K562 (cell line): Measurements from ENCODE around the gene ZDHHC19. TPM values are rescaled to one million over a fixed set of nuclear protein-coding genes. Genes with fewer than 3 reads are reported as not detected.

Source experiments
- ESRRB ChIP-seq: fragments of 250-450 bp; sonication (Bioruptor Pico); IDR thresholded peaks from 2 replicates; pipeline ENCODE4 v1.5.0; 2020; ENCODE audit warnings: mild to moderate bottlenecking, moderate library complexity, borderline replicate concordance
- ETV6 ChIP-seq, 3 experiments: fragments of 150-350 bp in 1 of 3; sonication (generic) in 1 of 3; formaldehyde crosslinking in 1 of 3; IDR thresholded peaks; 2 replicates each; pipeline versions ENCODE4 v1.6.1 to v1.8.0; 2014 to 2022; ENCODE audit warnings: borderline replicate concordance in 2 of 3, low read depth in 2 of 3, antibody characterized with exemption in 1 of 3, low read length in 1 of 3, mild to moderate bottlenecking in 1 of 3, missing genetic modification reagents in 1 of 3
- GMEB1 ChIP-seq: fragments of 250-450 bp; sonication (Bioruptor Pico); IDR thresholded peaks from 2 replicates; pipeline ENCODE4 v1.4.0; 2020; ENCODE audit warnings: mild to moderate bottlenecking
- HDAC8 ChIP-seq: fragments of 450-650 bp; IDR thresholded peaks from 2 replicates; pipeline ENCODE4 v1.6.1; 2016; ENCODE audit warnings: mild to moderate bottlenecking, missing genetic modification characterization, moderate library complexity, missing compliant biosample characterization
- HNRNPK ChIP-seq: fragments of 200-400 bp; formaldehyde crosslinking; IDR thresholded peaks from one replicate; pipeline ENCODE4 v1.6.1; 2018; ENCODE audit warnings: mild to moderate bottlenecking, low read depth, low read length; ENCODE audit not compliant: poor library complexity, severe bottlenecking
- HNRNPUL1 ChIP-seq: fragments of 200-400 bp; formaldehyde crosslinking; IDR thresholded peaks from 2 replicates; pipeline ENCODE4 v1.6.1; 2017; ENCODE audit warnings: low read length
- KDM4B ChIP-seq, 2 experiments: fragments of 450-650 bp in 1 of 2; sonication (generic) in 1 of 2; IDR thresholded peaks; 2 replicates each; pipeline ENCODE4 v1.6.1; 2016 to 2017; ENCODE audit warnings: borderline replicate concordance in 2 of 2, antibody characterized with exemption in 1 of 2, low read depth in 1 of 2, mild to moderate bottlenecking in 1 of 2
- KLF13 ChIP-seq: fragments of 450-650 bp; IDR thresholded peaks from 2 replicates; pipeline ENCODE4 v1.6.1; 2016; ENCODE audit warnings: missing genetic modification characterization, low read depth, mild to moderate bottlenecking, missing compliant biosample characterization, moderate library complexity, borderline replicate concordance
- MCM7 ChIP-seq, 2 experiments: fragments of 450-650 bp; IDR thresholded peaks; 2 replicates each; pipeline ENCODE4 v1.6.1; 2016 to 2018
- MYBL2 ChIP-seq, 2 experiments: fragments of 450-650 bp in 1 of 2; sonication (generic) in 1 of 2; formaldehyde crosslinking in 1 of 2; IDR thresholded peaks; 2 replicates each; pipeline versions ENCODE4 v1.6.1 to v1.8.1; 2017 to 2022; ENCODE audit warnings: borderline replicate concordance in 1 of 2, inconsistent platforms in 1 of 2, low read depth in 1 of 2, mild to moderate bottlenecking in 1 of 2, missing genetic modification reagents in 1 of 2, moderate library complexity in 1 of 2
- MYNN ChIP-seq, 2 experiments: sonication (generic); formaldehyde crosslinking in 1 of 2; IDR thresholded peaks; 2 replicates each; pipeline versions ENCODE4 v1.5.0 to v1.6.1; 2016 to 2020; ENCODE audit warnings: antibody characterized with exemption in 1 of 2, missing genetic modification reagents in 1 of 2
- NCOA4 ChIP-seq: fragments of 450-650 bp; IDR thresholded peaks from 2 replicates; pipeline ENCODE4 v1.6.1; 2018; ENCODE audit warnings: mild to moderate bottlenecking; ENCODE audit not compliant: partially characterized antibody
- PRDM10 ChIP-seq: fragments of 450-650 bp; IDR thresholded peaks from 2 replicates; pipeline ENCODE4 v1.6.1; 2018; ENCODE audit not compliant: partially characterized antibody
- SNAPC5 ChIP-seq: fragments of 250-450 bp; sonication (Bioruptor Pico); IDR thresholded peaks from 2 replicates; pipeline ENCODE4 v1.8.0; 2021; ENCODE audit warnings: moderate library complexity, mild to moderate bottlenecking, inconsistent platforms
- SOX6 ChIP-seq: fragments of 450-650 bp; IDR thresholded peaks from 2 replicates; pipeline ENCODE4 v1.6.1; 2014; ENCODE audit warnings: mild to moderate bottlenecking
- TAF1 ChIP-seq: IDR thresholded peaks from 2 replicates; pipeline ENCODE4 v1.6.1; 2011; ENCODE audit warnings: mild to moderate bottlenecking, low read length, moderate library complexity; ENCODE audit not compliant: insufficient read depth, control insufficient read depth, severe bottlenecking; ENCODE audit errors: extremely low read depth
- TAF15 ChIP-seq: fragments of 200-400 bp; formaldehyde crosslinking; IDR thresholded peaks from 2 replicates; pipeline ENCODE4 v1.6.1; 2017; ENCODE audit warnings: mild to moderate bottlenecking, low read depth, low read length, moderate library complexity
- TARDBP ChIP-seq: fragments of 450-650 bp; IDR thresholded peaks from 2 replicates; pipeline ENCODE4 v1.6.1; 2016
- USF2 ChIP-seq: sonication (generic); formaldehyde crosslinking; IDR thresholded peaks from 2 replicates; pipeline ENCODE4 v1.5.0; 2020; ENCODE audit warnings: missing genetic modification reagents
- ZBTB1 ChIP-seq: sonication (generic); formaldehyde crosslinking; IDR thresholded peaks from 2 replicates; pipeline ENCODE4 v1.8.1; 2023; ENCODE audit warnings: missing genetic modification reagents, low read depth, mild to moderate bottlenecking, borderline replicate concordance
- ZNF764 ChIP-seq: fragments of 250-450 bp; sonication (Bioruptor Pico); IDR thresholded peaks from 2 replicates; pipeline ENCODE4 v1.4.0; 2020; ENCODE audit warnings: low read depth, mild to moderate bottlenecking, moderate library complexity
- polyA plus RNA-seq, 8 experiments: library from polyadenylated mRNA; depleted of rRNA in 4 of 8; stranded (reverse) in 5 of 8; unstranded in 3 of 8; fragments of >200 nt; fragmentation: Nextera tagmentation in 2 of 8; fragmentation: Illumina TruSeq in 1 of 8; extraction: Ambion mirVana in 2 of 8; extraction: Trizol in 1 of 8; gene quantifications; 2 replicates each; pipeline versions ENCODE4 v1.2.1 to v1.2.3, GENCODE V29; 2011 to 2014; ENCODE audit warnings: inconsistent platforms in 1 of 8, missing spikeins in 1 of 8
- total RNA-seq, 7 experiments: library from RNA; depleted of rRNA in 6 of 7; stranded (reverse); fragments of >200 nt in 6 of 7; fragmentation: Illumina TruSeq in 2 of 7; extraction: Trizol in 2 of 7; gene quantifications; 2 replicates each; pipeline versions ENCODE4 v1.2.1 to v1.2.3, GENCODE V29; 2011 to 2021; ENCODE audit warnings: low replicate concordance in 1 of 7

Gene ZDHHC19
- total and polyA plus RNA-seq, 9 of the 15 experiments (the other 6 are each of a cell fraction or from before 2014, with no cell fraction given), result 0.40 to 5.5 (median 1.1) TPM

- TF ChIP-seq HNRNPK (no peak), MCM7 (IDR thresholded peaks at IDR 0.05) (no peak), TARDBP (no peak), SNAPC5 (CRISPR knock-in tag) (no peak), GMEB1 (CRISPR knock-in tag) (no peak), NCOA4 (no peak), USF2 (CRISPR knock-in tag) (no peak), KLF13 (tag) (no peak), PRDM10 (no peak), TAF15 (no peak), KDM4B (IDR thresholded peaks at IDR 0.05; ENCODE audit: borderline replicate concordance in 2 of 2, low read depth in 1 of 2) (no peak), HNRNPUL1 (no peak), ZNF764 (CRISPR knock-in tag) (no peak), SOX6 (no peak), ETV6 (IDR thresholded peaks at IDR 0.05; ENCODE audit: borderline replicate concordance in 1 of 2, low read depth in 2 of 2, low read length in 1 of 2) (no peak), ETV6 (CRISPR knock-in tag; IDR thresholded peaks at IDR 0.05; ENCODE audit: borderline replicate concordance) (no peak), TAF1 (no peak), MYNN (IDR thresholded peaks at IDR 0.05) (no peak), MYNN (CRISPR knock-in tag; IDR thresholded peaks at IDR 0.05) (no peak), HDAC8 (tag) (no peak), ZBTB1 (no peak), ESRRB (no peak), MYBL2 (IDR thresholded peaks at IDR 0.05; ENCODE audit: low read depth) (no peak), MYBL2 (CRISPR knock-in tag; IDR thresholded peaks at IDR 0.05; ENCODE audit: borderline replicate concordance) (no peak)
These were observed 3.9 kb downstream of the ZDHHC19 start (continued) for GRCh38 chr3:196207159-196207832.
